ENCODE results near the gene RPTOR.

The RPTOR gene

DNA sequence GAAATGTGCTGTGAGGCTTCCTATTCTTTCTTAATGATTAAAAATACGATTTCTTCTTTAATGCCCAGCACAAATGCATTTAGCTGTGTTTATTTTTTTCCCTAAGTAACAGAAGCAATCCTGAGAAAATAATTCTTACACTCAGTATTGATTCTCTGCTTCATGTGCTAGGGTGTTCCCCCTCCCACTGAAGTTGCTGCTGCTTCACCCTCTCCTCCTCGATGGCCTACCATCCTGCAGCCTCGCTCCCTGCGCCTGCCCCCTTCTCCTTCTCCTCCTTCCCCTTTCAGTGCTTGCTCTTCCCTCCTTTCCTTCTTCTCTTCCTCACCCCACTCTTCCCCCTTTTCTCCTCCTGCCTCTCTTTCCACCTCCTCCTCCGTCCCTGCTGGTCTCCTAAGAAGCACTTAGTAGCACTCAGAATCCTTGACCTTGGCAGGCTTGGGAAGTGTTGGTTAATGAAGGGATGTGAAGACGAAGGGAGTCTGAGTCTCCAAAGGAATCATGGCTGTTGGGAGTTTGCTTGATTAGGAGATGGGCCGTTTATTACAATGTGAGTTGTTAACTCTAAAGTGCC is 119.7 kb downstream of the RPTOR start:
- DNase-seq (ENCODE audit: low read depth in 2 of 2): no peak

DNA sequence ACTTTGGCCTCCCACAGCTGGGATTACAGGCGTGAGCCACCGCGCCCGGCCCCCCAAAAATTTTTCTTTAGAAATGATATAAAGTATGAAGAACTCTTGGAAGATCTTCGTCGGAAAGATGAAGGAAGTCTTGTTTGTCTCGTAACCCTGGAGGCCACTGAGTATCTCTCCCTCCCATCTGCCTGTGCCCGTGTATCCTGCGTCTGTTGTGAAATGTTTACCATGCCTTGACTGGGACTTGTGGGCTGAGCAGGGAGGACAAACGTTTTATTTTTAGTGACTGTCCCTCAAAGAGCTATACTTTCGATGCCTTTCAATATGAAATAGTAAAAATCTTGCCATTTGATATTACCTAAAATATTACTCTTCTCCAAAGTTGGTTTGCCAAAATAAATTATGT is 121.2 kb downstream of the RPTOR start:
- no peak for DNase-seq (ENCODE audit: low read depth in 2 of 2)

DNA sequence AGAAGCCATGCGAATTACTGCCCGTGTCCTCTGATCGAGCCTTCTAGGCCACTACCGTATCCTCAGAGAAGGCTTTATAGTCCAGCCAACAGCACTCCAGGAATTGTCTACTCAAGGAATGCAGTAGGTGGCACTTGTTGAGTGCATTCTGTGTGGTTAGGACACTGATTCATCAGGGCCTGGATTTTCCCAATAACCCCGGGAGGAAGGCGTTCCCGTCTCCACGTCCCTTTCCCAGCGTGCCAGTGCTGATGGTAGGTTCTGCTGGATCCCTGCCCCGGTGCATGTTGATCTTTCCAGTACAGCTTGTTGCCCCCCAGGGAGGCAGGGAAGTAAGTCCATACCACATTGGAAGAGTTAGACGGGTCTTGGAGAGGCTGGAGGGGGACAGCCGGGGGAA is 122.2 kb downstream of the RPTOR start:
- DNase-seq (ENCODE audit: low read depth in 2 of 2): no peak

DNA sequence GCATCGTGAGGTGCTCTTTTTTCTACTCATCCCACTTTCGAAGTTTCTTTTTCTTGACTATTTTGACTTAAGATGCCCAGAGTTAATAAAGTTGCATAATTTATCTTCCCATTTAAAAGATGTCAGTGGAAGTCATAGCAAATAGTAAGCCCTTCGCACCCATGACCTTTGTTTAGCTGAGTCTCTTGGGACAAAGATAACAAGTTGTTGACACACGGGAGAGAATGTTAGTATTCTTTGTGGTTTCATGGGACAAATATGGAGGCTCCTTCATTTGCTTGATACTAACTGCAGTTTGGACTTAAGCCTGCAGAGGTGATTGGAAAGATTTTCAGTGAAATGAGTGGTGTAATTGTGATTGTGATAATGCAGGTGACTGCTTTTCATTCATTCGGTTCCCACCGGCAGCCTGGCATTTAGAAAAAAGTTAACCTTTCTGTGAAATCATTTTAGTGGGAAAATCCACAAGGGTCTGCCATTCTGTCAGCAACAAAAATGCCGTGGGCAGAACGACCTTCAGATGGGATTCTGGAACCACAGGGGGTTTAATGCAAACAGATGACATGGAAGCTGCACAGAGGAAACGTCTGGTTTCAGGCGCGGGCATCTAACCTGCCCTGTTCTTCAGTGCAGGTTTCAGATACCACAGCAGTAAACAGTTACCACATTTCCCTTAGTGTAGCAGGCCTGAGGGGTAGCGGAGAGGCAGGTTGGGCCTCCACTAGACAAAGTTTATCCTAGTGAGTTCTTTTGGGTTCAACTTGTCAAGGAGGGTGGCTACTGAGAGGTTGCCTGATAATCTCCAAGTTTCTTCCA is 123.0 kb downstream of the RPTOR start:
- DNase-seq (ENCODE audit: low read depth in 2 of 2): no peak

DNA sequence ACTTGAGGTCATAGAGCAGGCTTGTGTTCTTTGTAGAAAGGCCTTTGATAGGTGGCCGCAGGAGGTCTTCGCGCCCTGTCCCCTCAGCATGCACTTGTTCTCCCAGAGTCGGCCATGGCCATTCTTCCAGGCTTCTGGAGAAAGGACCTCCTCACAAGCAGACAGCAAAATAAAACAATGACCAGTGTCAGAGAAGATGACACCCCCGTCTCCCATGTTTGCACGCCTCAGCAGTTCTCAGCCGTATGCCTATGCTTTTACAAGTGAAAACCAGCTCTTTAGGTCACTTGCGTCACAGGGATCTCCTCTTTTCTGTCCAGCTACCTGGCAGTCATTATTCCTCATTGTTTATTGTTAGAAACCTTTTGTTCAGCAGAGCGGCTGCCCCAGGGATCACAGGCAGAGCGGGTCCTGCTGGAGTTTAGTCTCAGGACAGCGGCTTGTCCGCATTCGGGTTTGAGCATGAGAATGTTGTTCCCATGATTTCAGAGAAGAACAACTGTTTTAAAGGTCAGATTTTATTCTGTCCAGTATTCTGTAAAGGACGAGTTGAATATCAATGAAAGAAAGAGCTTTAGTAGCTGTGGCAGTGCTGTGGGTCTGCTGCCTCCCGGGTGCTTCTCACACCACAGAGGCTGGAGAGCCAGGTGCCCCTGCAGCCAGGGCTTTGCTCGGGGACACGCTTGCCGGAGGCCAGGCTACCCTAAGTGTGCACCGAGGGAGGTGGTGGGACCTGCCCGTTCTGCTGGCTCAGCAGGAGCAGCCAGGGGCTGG is 123.9 kb downstream of the RPTOR start:
- DNase-seq (ENCODE audit: low read depth in 2 of 2): no peak

DNA sequence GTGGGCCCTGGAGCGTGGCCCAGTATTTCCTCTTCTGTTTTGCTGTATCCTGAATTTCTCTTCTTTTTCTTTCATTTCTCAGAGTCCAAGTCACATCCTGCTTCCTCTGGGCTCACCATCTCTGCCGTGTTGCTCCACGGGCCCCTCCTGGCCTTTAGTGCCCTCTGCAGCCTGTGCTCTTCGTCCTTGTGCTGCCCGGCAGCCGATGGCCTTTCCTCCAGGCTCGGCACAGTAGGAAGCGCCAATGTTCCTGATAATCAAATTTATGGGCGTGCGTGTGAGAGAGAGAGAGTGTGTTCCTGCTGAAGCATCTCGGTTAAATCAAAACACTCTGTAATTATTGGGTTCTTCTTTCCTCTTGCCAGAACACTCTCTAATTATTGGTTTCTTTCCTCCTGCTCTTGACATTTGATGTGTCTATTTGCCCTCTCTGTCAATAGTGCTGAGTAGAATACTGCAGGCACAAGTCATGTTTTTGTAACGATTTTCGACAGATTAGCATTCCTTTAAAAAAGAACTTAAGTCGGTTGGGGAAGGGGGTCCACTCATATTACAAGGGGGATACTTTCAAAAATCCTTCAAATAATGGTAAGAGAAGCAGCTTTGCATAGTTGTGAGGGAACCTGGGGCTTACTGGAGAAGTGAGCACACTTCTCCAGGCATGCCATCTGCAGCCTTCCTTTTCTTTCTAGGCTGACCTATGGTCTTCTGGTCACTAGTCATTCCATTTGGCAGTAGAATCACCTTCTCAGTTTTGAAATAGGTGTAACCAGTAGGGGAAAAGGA is 126.6 kb downstream of the RPTOR start:
- no peak for DNase-seq (ENCODE audit: low read depth in 2 of 2)

DNA sequence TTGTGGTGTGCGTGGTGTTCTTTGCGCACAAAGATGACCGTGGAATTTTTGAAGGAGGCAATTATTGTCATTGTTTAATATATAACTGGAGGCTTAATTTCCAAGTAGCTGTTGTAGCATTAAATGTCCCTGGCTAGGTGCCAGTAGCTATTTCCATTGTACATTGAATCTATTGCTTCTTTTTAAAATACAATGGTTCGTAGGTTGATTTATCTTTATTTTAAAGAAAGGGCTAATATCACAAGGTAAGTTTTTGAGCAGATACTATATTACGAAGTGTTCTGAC is 127.1 kb downstream of the RPTOR start:
- DNase-seq (ENCODE audit: low read depth in 2 of 2): no peak

DNA sequence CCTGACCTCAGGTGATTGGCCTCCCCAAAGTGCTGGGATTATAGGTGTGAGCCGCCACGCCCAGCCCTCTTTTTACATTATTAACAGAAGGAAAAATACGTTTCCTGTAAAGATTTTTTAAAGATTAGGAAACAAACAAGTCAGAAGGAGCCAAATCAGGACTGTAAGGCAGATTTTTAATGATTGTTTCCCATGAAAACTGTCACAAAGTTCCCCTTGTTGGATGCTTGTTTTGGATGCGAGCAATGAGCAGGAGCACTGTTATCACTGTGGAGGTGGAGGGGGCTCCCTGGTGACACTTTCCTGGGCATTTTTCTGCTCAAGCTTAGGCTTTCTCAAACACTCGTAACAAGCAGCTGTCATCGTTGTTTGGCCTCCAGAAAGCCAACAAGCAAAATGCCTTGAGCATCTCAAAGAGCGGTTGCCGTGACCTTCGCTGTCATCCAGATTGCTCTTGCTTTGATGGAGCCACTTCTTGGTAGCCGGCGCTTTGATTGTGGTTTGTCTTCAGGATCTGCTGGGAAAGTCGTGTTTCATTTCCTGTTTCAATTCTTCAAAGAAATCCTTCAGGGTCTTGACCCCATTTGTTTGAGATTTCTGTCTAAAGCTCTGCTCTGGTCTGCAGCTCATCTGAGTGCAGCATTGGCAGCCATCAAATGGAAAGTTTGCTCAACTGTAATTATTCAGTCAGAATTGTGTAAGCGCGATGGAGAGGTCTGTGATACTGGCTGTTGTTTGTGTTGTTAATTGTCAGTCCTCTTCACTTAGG is 128.7 kb downstream of the RPTOR start:
- no peak for DNase-seq (ENCODE audit: low read depth in 2 of 2)

DNA sequence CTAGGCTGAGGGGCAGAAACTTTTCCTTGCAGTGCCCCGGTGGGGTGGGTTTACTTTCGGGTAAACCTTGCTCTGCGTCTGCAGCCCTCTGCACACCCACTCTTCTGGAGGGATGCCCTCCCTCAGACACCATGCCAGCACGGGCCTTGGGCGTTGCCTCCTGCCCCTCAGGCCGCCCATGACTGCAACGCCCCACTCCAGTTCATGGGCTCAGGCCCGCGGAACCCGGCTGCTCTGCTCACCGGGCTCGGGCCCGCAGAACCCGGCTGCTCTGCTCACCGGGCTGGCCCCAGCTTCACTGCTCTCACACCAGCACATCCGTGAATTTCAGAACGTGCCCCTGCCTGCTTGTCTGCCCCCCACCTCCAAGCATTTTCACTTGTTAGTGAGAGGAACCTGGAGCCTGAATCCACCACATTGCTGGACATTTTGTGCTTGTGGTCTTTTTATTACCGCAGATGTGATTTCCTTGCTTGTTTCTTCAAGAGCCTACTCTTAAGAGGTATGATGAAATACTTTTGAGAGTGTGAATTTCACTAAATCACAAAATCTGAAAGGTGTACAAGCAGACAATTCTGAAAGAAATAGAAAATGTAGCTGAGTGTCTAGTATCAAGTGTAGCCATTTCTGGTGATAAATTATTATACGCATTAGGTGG is 130.9 kb downstream of the RPTOR start:
- no peak for DNase-seq (ENCODE audit: low read depth in 2 of 2)

DNA sequence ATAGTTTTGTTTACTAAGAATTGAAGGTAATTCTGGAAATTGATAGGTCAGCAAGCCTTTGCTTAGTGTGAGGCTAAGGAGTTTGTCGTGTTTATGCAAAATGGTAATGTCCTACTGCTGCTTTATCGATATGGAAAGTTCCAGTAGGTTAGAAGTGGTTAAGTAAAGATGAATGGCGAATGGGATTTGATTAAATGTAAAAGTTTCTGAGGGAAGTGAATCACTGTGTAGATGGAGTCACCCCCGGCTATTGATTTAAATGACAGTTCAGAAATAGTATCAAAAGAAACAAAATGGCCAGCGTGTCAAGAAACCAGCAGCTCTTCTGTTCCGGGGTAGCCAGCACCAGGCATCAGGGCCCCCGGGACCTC is 131.4 kb downstream of the RPTOR start:
- DNase-seq (ENCODE audit: low read depth in 2 of 2): no peak

DNA sequence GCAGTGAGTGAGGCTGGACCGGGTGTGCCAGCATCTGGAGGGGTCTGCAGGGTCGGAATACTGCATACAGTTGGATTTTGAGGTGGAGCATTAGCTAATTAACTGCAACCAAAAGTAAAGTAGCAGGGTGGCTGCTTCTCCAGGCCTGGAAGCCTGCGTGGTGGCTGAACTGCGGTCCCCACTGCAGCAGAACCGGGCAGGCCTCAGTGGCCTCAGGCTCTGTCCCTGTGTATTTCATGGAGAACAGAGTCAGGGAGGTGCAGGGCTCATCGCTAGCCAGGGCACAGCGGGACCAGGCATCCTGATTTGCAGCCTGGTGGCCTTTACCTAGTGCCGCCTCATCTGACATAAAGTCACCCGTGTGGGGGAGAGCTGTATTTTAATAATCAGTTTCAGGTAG is 131.9 kb downstream of the RPTOR start:
- no peak for DNase-seq (ENCODE audit: low read depth in 2 of 2)

DNA sequence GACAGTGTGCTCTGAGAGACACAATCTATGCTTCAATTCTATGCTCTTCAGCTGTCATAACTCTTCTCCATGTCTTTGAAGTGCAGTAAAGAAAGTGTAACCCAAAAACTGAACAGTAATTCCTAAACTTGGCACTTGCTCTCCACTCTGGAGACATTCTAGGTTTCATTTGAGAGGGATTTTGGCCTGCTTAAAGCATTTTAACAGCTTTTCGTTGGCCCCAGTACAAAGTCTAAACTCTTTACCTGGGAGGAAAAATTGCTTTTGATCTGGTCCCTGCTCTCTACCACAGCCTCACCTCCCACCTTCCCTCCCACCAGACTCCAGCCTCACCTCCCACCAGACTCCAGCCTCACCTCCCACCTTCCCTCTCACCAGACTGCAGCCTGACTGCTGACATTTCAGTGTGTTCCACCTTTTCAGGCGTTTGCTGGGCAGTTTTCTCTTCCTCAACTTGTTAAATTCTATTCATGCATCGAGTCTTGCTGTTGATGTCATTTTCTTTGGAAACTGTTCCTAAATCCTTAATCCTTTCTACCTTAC is 132.6 kb downstream of the RPTOR start:
- no peak for DNase-seq (ENCODE audit: low read depth in 2 of 2)

DNA sequence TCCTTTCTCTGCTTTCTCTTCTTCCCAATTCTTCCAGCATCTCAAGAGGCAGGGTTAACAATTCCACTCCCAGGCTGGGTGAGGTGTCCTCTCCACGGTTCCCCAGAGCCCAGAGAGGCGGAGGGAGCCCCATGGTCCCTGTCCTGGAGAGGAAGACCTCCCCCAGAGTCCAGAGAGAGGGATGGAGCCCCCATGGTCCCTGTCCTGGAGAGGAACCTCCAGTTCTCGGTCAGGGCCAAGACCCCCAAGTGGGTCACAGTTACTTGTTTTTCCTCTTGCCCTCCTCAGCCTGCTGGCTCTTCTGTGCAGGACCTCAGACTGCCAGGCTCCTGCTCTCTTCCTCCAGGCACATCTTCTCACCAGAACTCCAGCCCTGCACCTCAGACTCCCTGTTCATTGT is 135.2 kb downstream of the RPTOR start:
- DNase-seq (ENCODE audit: low read depth in 2 of 2): no peak

DNA sequence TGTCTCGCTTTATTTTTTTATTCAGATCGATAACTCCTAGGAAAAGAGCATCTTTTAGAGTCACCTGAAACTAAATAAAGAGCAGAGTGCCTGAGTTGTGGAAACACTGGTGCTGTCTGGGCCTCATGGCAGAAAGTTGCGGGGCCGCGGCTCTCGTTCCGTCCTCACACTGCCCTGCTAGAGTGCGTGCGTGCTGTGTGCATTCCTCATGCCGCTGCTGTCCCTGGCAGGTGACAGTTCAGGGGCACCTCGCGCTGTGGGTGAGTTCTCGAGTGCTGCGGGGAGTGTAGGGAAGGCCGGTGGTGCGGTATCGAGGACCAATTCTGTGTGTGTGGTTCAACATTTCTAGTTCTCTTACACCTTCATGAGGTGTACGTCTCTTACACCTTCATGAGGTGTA is 136.6 kb downstream of the RPTOR start:
- no peak for DNase-seq (ENCODE audit: low read depth in 2 of 2)

DNA sequence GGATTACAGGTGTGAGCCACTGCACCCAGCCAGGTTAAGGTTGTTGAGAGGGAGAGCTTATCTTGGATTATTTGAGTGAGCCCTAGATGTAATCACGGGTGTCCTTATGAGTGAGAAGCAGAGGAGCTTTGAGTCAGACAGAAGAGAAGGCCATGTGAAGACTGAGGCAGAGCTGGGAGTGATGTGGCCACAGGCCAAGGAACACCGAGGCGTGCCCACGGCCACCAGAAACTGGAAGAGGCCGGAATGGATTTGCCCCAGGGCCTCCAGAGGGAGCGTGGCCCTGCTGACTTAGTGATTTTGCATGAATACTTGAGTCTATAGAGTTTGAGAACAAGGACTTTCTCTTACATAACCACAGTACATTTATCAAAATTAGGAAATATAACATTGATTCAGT is 137.7 kb downstream of the RPTOR start:
- no peak for DNase-seq (ENCODE audit: low read depth in 2 of 2)

DNA sequence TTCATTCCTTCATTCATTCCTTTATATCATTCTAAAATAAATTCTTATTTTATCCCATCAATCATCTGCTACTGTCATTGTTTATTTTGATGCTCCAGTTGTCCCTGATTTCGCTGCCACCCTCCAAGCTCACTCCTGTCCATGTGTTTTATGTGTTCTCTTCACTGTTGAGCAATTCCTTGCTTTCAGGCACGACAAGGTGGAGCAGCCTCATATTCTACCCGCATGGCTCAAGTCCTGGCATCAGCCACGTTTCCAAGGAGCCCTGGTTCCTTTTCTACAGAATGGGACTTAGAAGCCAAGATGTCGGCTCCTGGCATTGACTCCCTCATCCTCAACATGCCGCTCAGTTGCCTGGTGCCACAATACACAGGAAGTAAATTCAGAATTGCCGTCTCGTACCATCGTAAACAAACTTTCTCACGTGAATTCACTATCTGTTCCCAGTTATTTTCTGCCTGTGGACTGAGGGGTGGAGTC is 139.0 kb downstream of the RPTOR start:
- no peak for DNase-seq (ENCODE audit: low read depth in 2 of 2)

DNA sequence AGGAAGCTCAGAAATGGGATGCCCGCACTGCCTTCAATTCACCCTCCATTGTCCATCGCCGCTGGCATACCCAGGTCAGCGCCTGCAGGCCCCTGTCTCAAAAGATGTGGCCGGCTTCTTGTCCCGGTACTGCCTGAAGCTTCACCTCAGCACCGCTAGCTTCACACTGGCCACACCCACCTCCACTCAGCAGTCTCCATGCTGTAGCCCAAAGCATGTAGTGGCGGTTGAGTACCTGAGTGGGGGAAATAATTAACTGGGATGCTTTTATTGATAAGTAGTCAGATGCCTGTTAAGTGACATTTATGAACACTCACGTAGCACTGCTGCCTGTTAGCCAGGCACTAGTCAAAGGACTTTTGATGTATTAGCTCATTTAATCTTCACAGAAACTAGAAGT is 143.2 kb downstream of the RPTOR start:
- no peak for DNase-seq (ENCODE audit: low read depth in 2 of 2)

DNA sequence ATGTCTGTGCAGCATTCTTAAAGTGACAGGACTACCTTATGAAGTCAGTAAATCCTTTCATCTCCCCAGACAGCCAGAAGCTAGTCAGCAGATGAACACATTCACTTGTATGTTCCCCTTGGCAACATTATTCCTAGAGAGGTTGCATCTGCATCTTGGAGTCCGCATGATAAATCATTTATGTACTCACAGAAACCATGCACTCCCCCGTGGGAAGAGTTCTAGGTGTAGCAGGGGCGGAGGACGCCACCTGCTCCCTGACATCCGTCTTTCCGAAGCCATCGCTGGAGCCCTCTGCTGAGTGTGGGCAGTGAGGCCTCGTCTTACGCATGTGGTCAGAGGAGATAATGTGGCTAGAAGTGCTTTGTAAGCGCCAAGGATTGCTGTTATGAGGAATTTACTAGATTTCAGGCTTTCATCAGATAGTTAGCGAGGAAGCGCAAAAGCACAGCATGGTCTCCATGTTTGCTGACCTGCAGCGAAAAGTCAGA is 144.5 kb downstream of the RPTOR start:
- DNase-seq (ENCODE audit: low read depth in 2 of 2): no peak

DNA sequence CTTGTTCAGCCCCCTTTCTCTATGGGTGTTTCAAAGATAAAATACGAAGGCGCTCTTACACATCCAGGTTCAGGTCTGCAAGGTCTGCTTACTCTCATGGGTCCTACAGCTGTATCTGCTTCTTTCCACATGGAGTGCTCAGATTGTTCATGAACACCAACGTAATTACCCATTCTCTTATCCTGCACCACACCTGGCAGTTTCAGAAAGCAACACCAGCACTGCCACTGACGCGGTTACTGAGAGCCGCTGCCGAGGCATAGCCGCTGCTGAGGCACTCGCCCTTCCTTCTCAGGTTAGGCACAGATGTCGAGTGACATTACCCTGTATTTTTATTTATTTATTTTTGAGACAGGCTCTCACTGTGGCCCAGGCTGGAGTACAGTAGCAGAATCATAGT is 147.1 kb downstream of the RPTOR start:
- no peak for DNase-seq (ENCODE audit: low read depth in 2 of 2)

DNA sequence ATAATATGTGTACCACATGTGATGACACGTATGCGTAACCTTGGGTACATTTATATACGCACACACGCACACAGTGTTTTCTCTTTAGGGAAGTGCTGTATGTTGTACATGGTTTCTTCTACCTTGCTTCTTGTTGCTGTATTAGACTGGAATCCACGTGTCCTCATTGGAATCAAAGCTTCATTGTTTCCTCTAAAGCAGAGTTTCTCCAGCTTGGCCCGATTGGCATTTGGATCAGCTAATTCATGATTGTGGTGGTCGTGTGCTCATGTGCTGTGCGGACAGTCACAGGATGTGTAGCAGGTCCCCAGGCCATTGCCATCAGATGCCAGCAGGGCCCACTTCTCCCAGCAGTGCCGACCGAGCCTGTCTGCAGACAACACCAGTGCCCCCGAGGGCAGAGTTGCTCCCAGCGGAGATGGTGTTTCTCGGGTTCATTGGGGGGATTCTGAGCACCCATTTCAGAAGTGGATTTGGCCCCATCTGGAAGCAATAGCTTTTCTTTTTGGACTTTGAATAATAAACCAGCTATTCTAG is 148.4 kb downstream of the RPTOR start:
- DNase-seq (ENCODE audit: low read depth in 2 of 2): no peak
